Kidney tubule cell (primary cell): ENCODE data around the gene VIPR2.
"Not testable (repeated sequence)": the region's sequence is repeated elsewhere in the genome, so short reads cannot be mapped to it uniquely, and the experiment has no call there.

Experiments
- DNase-seq: peaks from one replicate; pipeline ENCODE4 v3.0.0-alpha.2; 2018; ENCODE audit warnings: low spot score

The VIPR2 gene

DNA sequence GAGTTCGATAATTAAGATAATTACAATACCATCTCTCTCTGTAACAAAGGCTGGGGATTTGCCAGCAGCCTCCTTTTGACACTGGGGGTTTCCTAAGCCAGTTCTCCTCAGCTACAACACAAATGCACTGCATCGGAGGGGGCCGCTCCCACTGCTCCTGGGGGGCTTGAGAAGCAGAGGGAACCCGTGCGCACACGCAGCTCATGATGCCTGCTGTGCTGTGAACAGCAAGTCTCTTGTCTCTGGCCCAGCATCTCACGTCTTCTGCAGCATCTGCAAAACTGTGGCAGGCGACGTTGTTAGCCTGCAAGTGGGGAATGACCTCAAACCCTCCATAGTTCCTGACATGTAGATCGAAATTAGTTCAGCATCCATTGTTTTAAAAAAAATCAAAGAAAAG is 5.5 kb downstream of the VIPR2 start:
- no peak for DNase-seq

GRCh38 chr7:159138508-159138907 is 6.2 kb downstream of the VIPR2 start:
- DNase-seq, result no peak

DNA sequence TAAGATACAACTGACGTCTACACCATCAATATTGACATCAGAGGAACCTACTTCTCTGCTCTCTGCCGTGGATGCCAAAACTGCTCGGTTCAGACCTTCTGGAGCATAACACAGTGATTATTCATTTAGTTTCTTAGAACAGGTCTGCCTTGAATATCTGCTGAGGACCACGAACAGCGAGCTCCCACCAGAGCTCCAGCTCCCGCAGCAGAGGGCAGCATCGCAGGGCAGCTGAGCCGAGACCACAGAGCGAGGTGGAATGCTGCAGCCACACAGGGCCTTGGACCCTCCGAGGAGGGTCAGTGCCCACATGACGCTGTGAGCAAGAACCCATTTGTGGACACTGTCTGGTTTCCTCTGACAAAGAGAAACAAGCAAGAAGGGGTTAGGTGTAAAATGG is 6.8 kb downstream of the VIPR2 start:
- DNase-seq, result no peak

GRCh38 chr7:159136846-159137245 is 7.8 kb downstream of the VIPR2 start:
- no peak for DNase-seq

DNA sequence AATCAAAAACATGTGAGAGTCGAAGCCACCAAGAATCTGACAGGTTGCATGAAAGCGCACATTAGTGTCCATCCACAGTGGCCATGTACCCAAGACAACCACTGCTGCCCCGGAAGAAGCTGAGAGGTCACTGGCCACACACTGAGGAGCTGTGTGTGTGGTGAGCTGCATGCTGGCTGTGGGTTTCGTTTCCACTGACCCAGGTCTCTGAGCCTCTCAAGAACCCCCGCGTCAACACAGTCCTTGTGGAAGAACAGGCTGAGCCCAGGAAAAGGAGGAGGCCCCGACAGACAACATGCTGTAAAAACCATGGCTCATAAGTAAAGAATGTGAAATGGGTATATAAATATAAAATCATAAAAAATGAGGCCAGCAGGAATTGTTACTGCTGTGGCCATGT is 8.2 kb downstream of the VIPR2 start:
- DNase-seq, result no peak

DNA sequence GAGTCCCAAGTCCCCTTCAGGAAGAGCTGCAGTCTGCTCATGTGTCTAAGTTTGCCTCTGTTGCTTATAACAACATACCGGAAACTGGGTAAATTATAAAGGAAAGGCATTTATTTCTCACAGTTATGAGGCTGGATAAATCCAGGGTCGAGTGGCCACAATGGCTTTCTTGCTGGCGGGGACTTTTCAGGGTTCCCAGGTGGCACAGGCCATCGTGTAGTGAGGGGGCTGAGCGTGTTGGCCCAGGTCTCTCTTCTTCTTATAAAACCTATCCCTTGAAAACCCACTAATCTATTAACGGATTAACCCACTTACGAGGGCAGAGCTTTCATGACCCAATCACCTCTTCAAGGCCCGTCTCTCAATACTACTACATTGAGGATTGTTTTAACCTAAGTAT is 8.7 kb downstream of the VIPR2 start:
- DNase-seq, result no peak

- not testable (repeated sequence) for DNase-seq
Observed at GRCh38 chr7:159132670-159133443, 11.8 kb downstream of the VIPR2 start.

DNA sequence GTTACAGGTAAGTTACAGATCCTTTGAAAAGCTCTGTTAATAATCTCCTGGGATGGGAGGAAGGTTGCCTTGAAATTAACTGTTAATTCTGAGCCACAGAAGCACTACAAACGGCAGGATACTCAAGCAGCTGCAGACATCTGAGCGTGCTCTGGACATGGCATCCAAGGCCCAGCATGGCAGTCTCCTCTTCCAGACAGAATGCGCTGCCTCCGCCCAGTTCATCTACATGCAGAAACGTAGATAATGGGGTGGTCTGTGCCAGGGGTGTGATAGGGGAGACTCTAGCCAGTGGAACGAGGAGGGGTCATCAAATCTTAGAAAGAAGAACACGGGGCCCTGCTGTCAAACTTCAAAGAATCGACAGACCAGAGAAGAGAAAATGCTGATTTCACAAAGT is 13.8 kb downstream of the VIPR2 start:
- DNase-seq, result no peak

- no peak for DNase-seq
Observed at GRCh38 chr7:159130199-159130775, 14.4 kb downstream of the VIPR2 start.

- DNase-seq, result no peak
Observed at GRCh38 chr7:159128767-159129166, 15.9 kb downstream of the VIPR2 start.

- DNase-seq, result no peak
Observed at GRCh38 chr7:159127691-159128642, 16.7 kb downstream of the VIPR2 start.

- no peak for DNase-seq
Observed at GRCh38 chr7:159126311-159127260, 18.1 kb downstream of the VIPR2 start.

GRCh38 chr7:159125955-159126270 is 18.8 kb downstream of the VIPR2 start:
- DNase-seq, result no peak

DNA sequence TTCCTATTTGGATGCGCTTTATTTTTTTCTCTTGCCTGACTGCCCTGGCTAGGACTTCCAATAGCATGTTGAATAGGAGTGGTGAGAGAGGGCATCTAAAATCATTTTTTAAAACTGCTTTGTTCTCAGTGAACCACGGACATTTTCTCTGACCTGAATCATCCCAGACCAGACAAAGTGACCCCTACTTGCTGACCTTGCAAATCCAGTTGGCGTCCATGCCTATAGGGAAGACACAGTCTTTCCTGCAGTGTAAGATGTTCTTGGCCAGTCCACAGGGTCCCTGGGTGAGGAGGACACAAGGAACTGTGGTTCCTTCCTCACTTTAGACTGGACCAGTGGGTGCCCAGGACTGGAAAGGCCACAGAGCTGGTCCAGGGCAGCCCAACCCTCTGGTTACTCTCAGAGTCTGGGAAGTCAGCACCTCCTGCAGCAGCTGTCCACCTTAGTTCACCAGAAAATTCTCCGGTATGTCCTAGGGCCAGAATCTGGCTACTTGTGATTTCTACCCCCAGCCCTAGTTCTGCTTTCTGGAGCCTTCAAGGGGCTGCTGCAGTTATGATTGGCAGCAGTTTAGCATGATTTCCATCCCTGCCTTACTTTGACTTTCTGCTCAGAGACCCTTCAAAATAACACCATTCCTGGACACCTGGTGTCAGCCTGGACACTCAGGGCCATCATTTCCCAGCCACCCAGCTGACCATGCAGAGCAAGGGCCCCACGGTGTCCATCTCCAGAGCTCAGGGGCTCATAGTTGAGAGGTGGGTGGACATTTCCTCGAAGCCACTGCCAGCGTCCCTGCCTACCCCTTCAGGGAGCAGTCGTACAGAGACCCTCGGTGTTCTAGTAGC is 19.3 kb downstream of the VIPR2 start:
- no peak for DNase-seq

- not testable (repeated sequence) for DNase-seq
Observed at GRCh38 chr7:159123793-159124192, 20.9 kb downstream of the VIPR2 start.

DNA sequence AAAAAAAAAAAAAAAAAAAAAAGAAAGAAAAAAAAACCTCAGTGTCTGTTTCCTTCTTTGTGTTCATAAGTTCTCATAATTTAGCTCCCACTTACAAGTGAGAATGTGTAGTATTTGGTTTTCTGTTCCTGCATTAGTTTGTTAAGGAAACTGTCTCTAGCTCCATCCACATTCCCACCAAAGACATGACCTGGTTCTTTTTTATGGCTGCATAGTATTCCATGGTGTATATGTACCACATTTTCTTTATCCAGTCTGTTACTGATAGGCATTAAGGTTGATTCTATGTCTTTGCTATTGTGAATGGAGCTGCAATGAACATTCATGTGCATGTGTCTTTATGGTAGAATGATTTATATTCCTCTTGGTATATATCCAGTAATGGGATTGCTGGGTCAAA is 21.4 kb downstream of the VIPR2 start:
- not testable (repeated sequence) for DNase-seq

- DNase-seq, result no peak
Observed at GRCh38 chr7:159122276-159122675, 22.4 kb downstream of the VIPR2 start.

- no peak for DNase-seq
Observed at GRCh38 chr7:159121476-159121875, 23.2 kb downstream of the VIPR2 start.

DNA sequence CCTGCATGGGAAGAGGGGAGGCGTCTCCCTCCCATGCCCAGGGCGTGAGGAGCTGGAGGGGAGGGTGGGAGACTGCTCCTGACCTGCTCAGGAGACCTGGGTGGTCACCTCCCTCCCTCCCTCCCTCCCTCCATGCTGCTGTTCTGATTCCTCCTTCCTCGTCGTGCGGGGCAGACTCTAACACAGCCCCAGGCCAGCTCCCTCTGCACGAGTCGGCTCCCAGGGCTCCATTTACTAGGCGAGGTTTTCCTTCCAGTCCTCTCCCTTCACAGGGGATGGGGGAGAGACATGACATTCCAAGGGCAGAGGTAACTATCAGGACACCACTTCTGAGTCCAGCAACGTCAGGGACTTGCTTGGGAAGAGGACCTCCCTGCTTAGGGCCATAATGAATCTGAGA is 23.6 kb downstream of the VIPR2 start:
- DNase-seq, result no peak

- no peak for DNase-seq
Observed at GRCh38 chr7:159120540-159120919, 24.1 kb downstream of the VIPR2 start.
